Neural cell (in vitro differentiated cells): ENCODE measurements around the gene PLXNA4. TPM values are rescaled to one million over a fixed set of nuclear protein-coding genes. Genes with fewer than 3 reads are reported as not detected.

Source experiments
- H2AFZ ChIP-seq: fragments of 200-600, 300-800 bp; sonication (generic), shearing (Covaris generic); 2 replicates; pipeline ENCODE4 v1.6.0; 2014; ENCODE audit warnings: low read depth, mild to moderate bottlenecking, antibody characterized with exemption, low read length, moderate library complexity
- H3F3A ChIP-seq: fragments of 200-600 bp; shearing (Covaris generic); 2 replicates; pipeline ENCODE4 v1.6.1; 2016; ENCODE audit warnings: mild to moderate bottlenecking, moderate library complexity, mixed read lengths, antibody characterized with exemption, low read length; ENCODE audit not compliant: insufficient read depth, poor library complexity, severe bottlenecking
- H3K27ac ChIP-seq: fragments of 200-600, 300-800 bp; sonication (generic), shearing (Covaris generic); 2 replicates; pipeline ENCODE4 v1.5.1; 2014; ENCODE audit warnings: mild to moderate bottlenecking, low read length, moderate library complexity
- H3K27me3 ChIP-seq: fragments of 300-800, 200-600 bp; sonication (generic), shearing (Covaris generic); 2 replicates; pipeline ENCODE4 v1.6.0; 2014; ENCODE audit warnings: mild to moderate bottlenecking, low read depth, low read length, moderate library complexity; ENCODE audit not compliant: insufficient read depth
- H3K36me3 ChIP-seq: fragments of 300-800, 200-600 bp; sonication (generic), shearing (Covaris generic); 2 replicates; pipeline ENCODE4 v1.5.1; 2014; ENCODE audit warnings: mild to moderate bottlenecking, antibody characterized with exemption, low read length, moderate library complexity; ENCODE audit not compliant: insufficient read depth
- H3K4me2 ChIP-seq: fragments of 300-800, 200-600 bp; sonication (generic), shearing (Covaris generic); 2 replicates; pipeline ENCODE4 v1.6.0; 2014; ENCODE audit warnings: mild to moderate bottlenecking, low read length
- H3K4me3 ChIP-seq: fragments of 300-800, 200-600 bp; sonication (generic), shearing (Covaris generic); 2 replicates; pipeline ENCODE4 v1.5.1; 2014; ENCODE audit warnings: mild to moderate bottlenecking, low read length, moderate library complexity
- H3K79me2 ChIP-seq: fragments of 200-600 bp; shearing (Covaris generic); replicated peaks from 2 replicates; pipeline ENCODE4 v1.6.0; 2014; ENCODE audit warnings: mild to moderate bottlenecking, low read length, moderate library complexity; ENCODE audit not compliant: insufficient read depth
- H3K9ac ChIP-seq: fragments of 300-800, 200-600 bp; sonication (generic), shearing (Covaris generic); 2 replicates; pipeline ENCODE4 v1.6.1; 2016; ENCODE audit warnings: mild to moderate bottlenecking, low read length, mixed read lengths
- H3K9me2 ChIP-seq: fragments of 200-600 bp; shearing (Covaris generic); 2 replicates; pipeline ENCODE4 v1.6.1; 2016; ENCODE audit warnings: mild to moderate bottlenecking, low read length, mixed read lengths; ENCODE audit not compliant: insufficient read depth
- H3K9me3 ChIP-seq: fragments of 200-600, 300-800 bp; sonication (generic), shearing (Covaris generic); 2 replicates; pipeline ENCODE4 v1.6.1; 2016; ENCODE audit warnings: mild to moderate bottlenecking, mixed run types, low read length, moderate library complexity, mixed read lengths
- H4K20me1 ChIP-seq: fragments of 200-600 bp; shearing (Covaris generic); 2 replicates; pipeline ENCODE4 v1.6.1; 2016; ENCODE audit warnings: mild to moderate bottlenecking, mixed run types; ENCODE audit not compliant: insufficient read depth
- CTCF ChIP-seq: fragments of 450-650 bp; IDR thresholded peaks from 2 replicates; pipeline ENCODE4 v1.5.1; 2014; ENCODE audit warnings: antibody characterized with exemption, mild to moderate bottlenecking, moderate library complexity; ENCODE audit not compliant: poor library complexity, severe bottlenecking
- EP300 ChIP-seq: fragments of 450-650 bp; conservative IDR thresholded peaks from 2 replicates; pipeline ENCODE4 v1.6.1; 2014; ENCODE audit warnings: antibody characterized with exemption, mild to moderate bottlenecking, moderate library complexity; ENCODE audit not compliant: poor library complexity, severe bottlenecking
- EZH2 ChIP-seq: fragments of 200-600, 300-800 bp; shearing (Covaris generic), sonication (generic); IDR thresholded peaks from 2 replicates; pipeline ENCODE4 v1.6.1; 2014; ENCODE audit warnings: antibody characterized with exemption, low read length, borderline replicate concordance, mild to moderate bottlenecking; ENCODE audit not compliant: insufficient read depth, poor library complexity, severe bottlenecking
- MXI1 ChIP-seq: fragments of 450-650 bp; conservative IDR thresholded peaks from 2 replicates; pipeline ENCODE4 v1.6.1; 2014; ENCODE audit warnings: antibody characterized with exemption, mild to moderate bottlenecking; ENCODE audit not compliant: poor library complexity, severe bottlenecking
- POLR2AphosphoS5 ChIP-seq: IDR thresholded peaks from 2 replicates; pipeline ENCODE4 v1.6.1; 2012
- RAD21 ChIP-seq: fragments of 450-650 bp; conservative IDR thresholded peaks from 2 replicates; pipeline ENCODE4 v1.6.1; 2014; ENCODE audit warnings: antibody characterized with exemption, mild to moderate bottlenecking, moderate library complexity
- REST ChIP-seq: IDR thresholded peaks from 2 replicates; pipeline ENCODE4 v1.6.1; 2012; ENCODE audit warnings: borderline replicate concordance
- SMC3 ChIP-seq: fragments of 450-650 bp; conservative IDR thresholded peaks from 2 replicates; pipeline ENCODE4 v1.6.1; 2014; ENCODE audit warnings: antibody characterized with exemption, mild to moderate bottlenecking, moderate library complexity; ENCODE audit not compliant: poor library complexity
- TAF1 ChIP-seq: IDR thresholded peaks from 2 replicates; pipeline ENCODE4 v1.6.1; 2012; ENCODE audit warnings: low read depth
- polyA plus RNA-seq: library from polyadenylated mRNA; depleted of rRNA; stranded (reverse); fragments of >200 nt; gene quantifications from 2 replicates; pipeline ENCODE4 v1.2.3, GENCODE V29; 2014

The PLXNA4 gene
- polyA plus RNA-seq, 1 donor from 2014 or later: 7.2 TPM

DNA sequence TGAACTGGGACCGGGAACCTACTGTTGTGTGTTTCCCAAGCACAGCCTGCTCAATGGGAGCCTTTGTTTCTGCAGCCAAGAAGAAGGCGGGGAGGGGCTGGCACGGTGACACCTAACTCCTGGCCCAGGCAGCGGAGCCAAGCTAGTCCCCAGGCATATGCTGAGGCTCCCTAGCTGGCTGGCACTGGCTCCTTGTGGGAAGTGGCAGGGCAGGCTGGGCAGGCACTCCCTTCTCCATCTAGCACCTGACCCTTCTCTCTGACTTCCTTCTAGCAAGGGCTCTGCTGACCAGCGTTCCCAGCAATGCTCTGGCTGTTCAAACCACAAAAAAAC, 325.0 kb downstream of the PLXNA4 start:
- Histone ChIP-seq H3F3A (no peaks in the 10 kb centered on the region), H3K27ac (no peak overlapping the region), H2AFZ (no peak overlapping the region), H3K36me3 (no peaks in the 10 kb centered on the region), H3K9me3 (no peaks in the 10 kb centered on the region), H4K20me1 (no peaks in the 10 kb centered on the region), H3K27me3 (no peaks in the 10 kb centered on the region), H3K79me2 (no peaks in the 10 kb centered on the region), H3K4me3 (no peak overlapping the region), H3K4me2 (no peak overlapping the region), H3K9ac (no peak overlapping the region), H3K9me2 (no peaks in the 10 kb centered on the region)
- no peak for TF ChIP-seq POLR2AphosphoS5
- no peak for TF ChIP-seq RAD21
- no peak for TF ChIP-seq REST
- TF ChIP-seq SMC3: no peak
- TF ChIP-seq EP300: no peak
- TF ChIP-seq TAF1: no peak

DNA sequence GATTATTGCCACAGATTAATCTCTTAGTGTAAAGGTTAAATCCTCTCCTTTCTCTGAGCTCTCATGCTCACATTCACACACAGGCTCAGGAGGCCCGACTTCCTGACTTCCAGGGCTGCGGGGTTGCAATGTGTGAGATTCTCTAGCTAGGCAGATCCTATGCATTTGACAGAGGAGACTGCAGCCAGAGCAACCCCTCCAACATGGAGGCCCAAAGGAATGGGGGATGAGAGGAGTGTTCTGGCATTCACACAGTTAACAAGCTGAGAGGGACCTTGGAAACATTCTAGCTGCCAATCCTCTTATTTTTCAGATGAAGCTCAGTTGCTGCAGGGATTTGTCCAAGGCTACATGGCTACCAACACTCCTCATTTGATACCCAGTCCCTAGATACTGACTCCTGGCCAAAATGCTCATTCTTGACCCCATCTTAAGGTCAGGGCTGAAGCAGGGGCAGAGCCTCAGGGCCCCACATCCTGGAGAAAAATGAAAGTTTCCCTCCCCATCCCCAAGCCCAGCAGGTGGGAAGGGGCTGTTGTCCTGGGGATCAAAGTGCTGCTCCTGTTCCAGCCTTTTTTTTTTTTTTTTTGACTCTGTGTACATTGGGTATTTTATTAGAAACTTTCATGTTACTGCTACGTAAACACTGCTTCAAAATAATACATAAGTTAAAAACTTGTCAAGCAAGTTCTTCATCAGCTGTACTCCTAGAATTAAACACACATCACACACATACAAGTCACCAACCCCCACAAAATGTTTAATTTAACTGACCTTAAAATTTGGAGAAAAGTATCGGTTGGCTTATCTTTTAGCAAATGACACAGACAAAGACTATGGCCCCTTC, 325.6 kb downstream of the PLXNA4 start:
- Histone ChIP-seq H3K27ac (no peak overlapping the region), H3K9me2 (no peaks in the 10 kb centered on the region), H2AFZ (no peak overlapping the region), H3K4me2 (no peak overlapping the region), H3K9ac (no peak overlapping the region), H3K27me3 (no peaks in the 10 kb centered on the region), H4K20me1 (no peaks in the 10 kb centered on the region), H3K9me3 (no peaks in the 10 kb centered on the region), H3K36me3 (no peaks in the 10 kb centered on the region), H3K4me3 (no peak overlapping the region), H3F3A (no peaks in the 10 kb centered on the region), H3K79me2 (no peaks in the 10 kb centered on the region)
- no peak for TF ChIP-seq REST
- no peak for TF ChIP-seq RAD21
- TF ChIP-seq MXI1: no peak
- no peak for TF ChIP-seq TAF1
- no peak for TF ChIP-seq EP300
- TF ChIP-seq EZH2: no peak
- no peak for TF ChIP-seq SMC3
- no peak for TF ChIP-seq POLR2AphosphoS5
- TF ChIP-seq CTCF: no peak
